GM21717 (cell line): ENCODE data around the gene RSPO4.

Source experiments
- ATAC-seq: cut with Tn5 transposase; IDR thresholded peaks from one replicate; pipeline ENCODE4 v1.9.1; 2021; ENCODE audit warnings: mild to moderate bottlenecking, moderate library complexity; ENCODE audit not compliant: unreplicated experiment

The RSPO4 gene

DNA sequence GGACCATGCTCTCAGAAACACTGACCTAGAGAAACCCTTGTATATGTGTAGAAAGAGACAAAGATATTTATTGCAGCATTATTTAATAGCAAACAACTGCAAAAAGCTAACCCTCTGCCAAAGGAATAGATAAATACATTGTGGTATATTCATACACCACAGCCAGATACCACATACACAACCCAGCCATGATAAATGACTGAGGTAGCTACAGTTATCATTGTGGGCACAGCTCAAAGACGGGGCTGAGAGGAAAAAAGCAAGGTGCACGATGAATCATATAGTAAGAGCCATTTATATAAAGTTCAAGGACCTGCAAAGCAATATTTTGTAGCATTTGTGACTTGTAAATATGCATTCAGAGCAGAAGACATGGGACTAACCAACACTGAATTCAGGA is 30.8 kb downstream of the RSPO4 start:
- ATAC-seq = no peak

DNA sequence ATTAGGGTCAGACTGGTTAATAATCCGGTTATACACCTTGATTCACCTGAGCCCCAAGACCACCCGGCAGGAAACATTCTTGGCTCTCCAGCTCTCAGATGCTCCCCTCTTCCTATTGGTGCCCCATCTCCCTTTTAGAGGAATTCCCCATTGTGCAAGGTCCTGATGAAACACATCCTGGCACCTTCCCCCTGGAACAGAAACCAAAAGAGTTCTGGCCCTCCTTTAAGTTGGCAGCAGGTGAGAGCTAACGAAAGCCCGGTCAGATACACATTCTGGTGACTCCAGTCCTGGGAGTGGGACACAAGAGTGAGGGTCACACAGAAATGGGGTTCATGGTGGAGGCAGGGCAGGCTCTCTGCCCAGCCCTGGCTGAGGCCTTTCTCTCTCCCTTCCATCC is 32.2 kb downstream of the RSPO4 start:
- no peak for ATAC-seq

GRCh38 chr20:967796-968742 is 34.0 kb downstream of the RSPO4 start:
- no peak for ATAC-seq

DNA sequence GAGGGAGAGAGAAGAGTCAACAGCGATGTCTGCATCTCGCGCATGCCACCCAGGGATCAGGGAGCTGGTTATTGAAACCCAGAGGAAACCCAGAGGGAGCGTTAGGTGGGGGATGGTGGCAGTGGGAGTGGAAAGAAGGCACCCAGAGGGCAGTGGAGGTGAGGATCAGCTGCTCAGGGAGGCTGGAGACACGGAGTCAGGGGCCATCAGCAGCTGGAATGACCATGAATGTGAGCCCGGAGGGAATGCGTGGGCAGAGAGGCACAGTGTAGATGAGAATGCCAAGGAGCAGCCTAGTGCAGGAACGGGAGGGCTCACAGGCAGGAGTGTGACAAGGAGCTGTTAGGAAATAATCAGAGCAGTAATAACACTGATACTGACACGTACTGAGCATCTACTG is 36.2 kb downstream of the RSPO4 start:
- ATAC-seq = no peak

GRCh38 chr20:963795-964194 is 38.3 kb downstream of the RSPO4 start:
- ATAC-seq = no peak

GRCh38 chr20:962683-963082 is 39.4 kb downstream of the RSPO4 start:
- no peak for ATAC-seq

GRCh38 chr20:962223-962622 is 39.9 kb downstream of the RSPO4 start:
- no peak for ATAC-seq

GRCh38 chr20:961768-962167 is 40.3 kb downstream of the RSPO4 start:
- no peak for ATAC-seq

DNA sequence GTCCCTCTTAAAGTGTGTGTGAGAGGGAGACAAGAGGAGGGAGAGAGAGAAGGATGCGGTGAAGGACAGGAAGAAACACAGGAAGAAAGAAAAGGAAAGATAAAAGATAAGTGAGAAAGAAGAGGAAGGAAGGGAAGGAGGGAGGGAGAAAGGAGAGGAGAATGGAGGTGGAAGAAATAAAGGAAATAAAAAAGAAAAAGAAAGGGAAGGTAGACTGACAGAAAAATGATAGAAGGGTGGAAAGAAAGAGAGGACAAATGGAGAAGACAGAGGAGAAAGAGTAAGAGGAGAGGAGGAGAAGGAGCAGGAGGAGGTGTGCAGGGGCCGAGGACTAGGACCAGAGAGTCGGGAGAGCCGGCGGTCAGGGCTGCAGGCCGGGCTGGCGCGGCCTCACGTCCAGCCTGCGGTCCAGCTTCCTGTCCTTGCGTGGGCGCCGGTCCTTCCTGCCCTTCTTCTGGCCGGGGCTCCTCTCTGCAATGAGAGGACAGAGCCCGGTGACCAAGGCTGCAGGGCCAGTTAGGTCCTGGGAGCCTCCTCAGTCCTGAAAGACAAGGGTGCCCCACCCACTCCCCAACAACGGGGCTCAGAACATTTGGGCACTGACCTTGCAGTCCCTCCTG is 42.0 kb downstream of the RSPO4 start:
- no peak for ATAC-seq

- no peak for ATAC-seq
Measured at GRCh38 chr20:958936-959815, 42.9 kb downstream of the RSPO4 start.

DNA sequence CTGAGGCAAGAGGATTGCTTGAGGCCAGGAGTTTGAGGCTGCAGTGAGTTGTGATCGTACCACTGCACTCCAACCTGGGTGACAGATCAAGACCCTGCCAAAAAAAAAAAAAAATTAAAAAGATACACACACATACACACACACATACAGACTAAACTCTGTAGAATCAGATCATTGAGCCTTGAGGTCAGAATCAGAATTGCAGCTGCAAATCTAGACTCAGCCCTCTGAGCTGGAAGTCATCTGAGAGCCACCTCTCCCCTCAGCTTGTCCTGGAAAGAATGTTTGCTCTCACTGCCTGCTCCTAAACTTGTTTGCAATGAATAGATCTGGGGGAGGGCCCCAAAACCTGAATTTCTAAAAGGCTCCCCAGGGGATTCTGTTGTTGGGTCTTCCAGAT is 44.6 kb downstream of the RSPO4 start:
- no peak for ATAC-seq

GRCh38 chr20:956330-956951 is 45.7 kb downstream of the RSPO4 start:
- ATAC-seq = no peak

DNA sequence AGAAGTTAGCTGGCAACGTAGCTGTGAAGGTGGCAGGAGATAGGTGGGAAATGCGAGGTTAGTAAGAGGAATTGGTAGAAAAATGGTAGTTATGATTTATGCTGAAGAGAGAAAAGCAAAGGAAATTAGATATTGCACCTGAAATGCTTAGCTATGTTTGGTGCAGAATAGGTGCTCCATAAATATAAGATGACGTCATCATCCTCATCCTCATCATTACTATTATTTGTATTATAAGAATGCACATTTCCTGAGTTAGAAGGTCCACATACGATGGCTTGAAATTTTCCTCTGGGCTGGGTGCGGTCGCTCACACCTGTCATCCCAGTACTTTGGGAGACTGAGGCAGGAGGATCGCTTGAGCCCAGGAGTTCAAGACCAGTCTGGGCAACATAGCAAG is 46.5 kb downstream of the RSPO4 start:
- no peak for ATAC-seq

DNA sequence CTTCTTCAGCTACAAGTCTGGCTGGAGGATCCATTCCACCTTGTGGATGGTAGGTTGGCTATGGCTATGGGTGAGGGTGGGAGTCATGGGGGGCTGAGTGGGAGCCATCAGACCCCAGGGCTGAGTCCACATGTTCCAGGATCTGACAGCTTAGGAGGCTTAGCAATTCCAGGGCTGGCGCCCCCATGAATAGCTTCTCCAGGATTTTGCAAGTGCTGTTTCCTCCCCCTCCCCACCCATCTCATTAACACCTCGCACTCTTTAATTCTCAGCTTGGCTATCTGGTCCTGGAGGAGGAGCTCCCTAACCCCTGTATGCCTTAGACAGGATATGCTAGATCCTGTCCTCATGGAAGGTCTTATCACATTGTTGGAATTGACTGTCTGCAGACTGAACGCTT is 47.0 kb downstream of the RSPO4 start:
- no peak for ATAC-seq

- no peak for ATAC-seq
Measured at GRCh38 chr20:953742-954141, 48.4 kb downstream of the RSPO4 start.

DNA sequence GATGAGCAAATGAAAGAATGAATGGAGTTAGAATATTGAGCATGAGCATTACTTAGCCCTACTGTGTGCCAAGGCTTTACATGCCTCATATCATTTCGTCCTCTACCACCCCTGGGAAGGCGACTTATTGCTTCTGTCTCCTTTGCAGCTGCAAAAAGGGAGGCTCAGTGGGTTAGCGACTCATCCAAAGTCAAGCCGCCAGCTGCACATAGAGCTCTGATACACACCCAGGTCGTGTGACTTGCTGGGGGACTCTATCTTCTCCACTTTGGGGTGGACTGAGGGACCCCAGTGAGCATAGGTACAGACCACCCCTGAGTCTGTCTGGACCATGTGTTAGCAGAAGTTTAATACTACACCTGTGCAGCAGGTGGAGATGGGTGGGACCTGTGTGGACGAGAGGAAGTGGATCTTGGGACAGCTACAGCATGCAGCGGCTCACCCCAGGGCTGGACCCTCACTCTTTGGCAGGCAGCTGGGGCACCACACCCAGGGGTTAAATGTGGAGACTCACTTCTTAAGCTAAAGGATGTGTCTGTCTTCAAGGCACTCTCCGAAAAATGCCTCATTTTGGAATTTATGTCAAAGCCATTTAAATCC is 49.8 kb downstream of the RSPO4 start:
- no peak for ATAC-seq

DNA sequence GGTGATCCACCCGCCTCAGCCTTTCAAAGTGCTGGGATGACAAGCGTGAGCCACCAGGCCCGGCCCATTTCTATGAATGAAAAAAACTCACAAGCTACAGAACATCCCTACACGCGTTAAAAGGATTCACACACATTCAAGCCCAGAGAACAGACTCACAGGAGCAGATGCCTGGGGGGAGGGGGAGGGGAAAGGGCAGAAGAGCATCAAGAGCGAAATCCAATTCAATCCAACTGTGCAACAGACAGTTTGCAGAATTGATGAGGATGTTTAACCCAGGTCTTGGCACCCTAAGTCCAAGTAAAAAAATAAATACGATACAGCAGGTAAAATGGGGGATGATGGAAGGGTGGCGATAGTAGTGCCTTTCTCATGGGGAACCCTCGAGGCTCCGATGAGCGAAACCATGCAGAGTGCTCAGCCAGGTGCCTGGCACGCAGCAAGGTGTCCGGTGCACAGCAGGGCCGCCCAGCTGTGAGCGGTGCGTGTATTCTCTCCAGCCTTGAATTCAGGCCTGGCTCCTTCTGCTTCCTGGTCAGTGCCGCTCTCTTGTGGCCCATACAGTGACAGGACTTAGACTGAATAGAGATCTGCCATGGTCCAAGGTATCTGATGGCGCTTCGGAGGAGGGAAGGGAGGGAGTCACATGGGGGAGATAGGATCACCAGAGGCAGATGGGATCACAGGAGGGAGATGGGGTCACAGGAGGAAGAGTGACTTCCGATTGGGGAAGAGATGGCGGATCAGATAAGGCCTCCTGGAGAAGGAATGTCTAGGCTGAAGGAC is 50.5 kb downstream of the RSPO4 start:
- no peak for ATAC-seq

DNA sequence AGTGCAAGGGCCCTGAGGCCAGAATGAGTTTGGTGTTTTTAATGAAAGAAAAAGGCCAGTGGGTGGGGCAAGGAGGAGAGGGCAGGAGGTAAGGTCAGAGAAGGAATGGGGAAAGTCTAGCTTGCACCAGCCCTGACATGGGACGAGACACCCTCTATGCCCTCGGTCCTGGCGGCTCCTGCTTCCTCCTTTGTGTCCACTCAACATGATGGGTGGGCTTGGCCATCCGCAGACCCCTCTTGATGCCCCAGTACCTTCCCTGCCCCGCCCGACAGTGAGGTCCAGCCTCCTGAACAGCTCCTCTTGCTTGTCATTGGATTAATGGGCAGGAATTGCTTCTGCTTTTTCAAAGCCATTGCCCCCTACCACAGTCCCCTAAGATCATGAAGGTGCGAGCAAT is 52.4 kb downstream of the RSPO4 start:
- ATAC-seq = no peak

- ATAC-seq = no peak
Measured at GRCh38 chr20:946826-947225, 55.3 kb downstream of the RSPO4 start.

GRCh38 chr20:945841-946240 is 56.3 kb downstream of the RSPO4 start:
- ATAC-seq = no peak
